CD8-positive, alpha-beta memory T cell (primary cell): Measurements from ENCODE around the gene XPNPEP2. TPM values are rescaled to one million over a fixed set of nuclear protein-coding genes. Genes with fewer than 3 reads are reported as not detected.

ENCODE experiments used
- CTCF ChIA-PET: fragments of 350-600 bp; sonication (Branson Sonifier 250); formaldehyde crosslinking; loops from one replicate; lab custom pipeline; 2021; ENCODE audit warnings: antibody characterized with exemption; lab: Charles Lee
- POLR2A ChIA-PET: fragments of 350-600 bp; sonication (Branson Sonifier 250); formaldehyde crosslinking; loops from one replicate; lab custom pipeline; 2021; ENCODE audit warnings: antibody characterized with exemption; lab: Charles Lee
- DNase-seq, 5 donors: peaks; one replicate each; pipeline versions ENCODE4 v3.0.0 to v3.0.0-alpha.2; 2020 to 2022; ENCODE audit warnings: mixed read lengths in 1 of 5
- H3K27ac ChIP-seq: one replicate; pipeline ENCODE4 v1.7.0; 2013; ENCODE audit warnings: low read depth, mild to moderate bottlenecking, low read length, moderate library complexity
- H3K27me3 ChIP-seq: 2 replicates; pipeline ENCODE4 v1.7.0; 2013; ENCODE audit warnings: low read length, mild to moderate bottlenecking; ENCODE audit not compliant: insufficient read depth, poor library complexity, severe bottlenecking
- H3K36me3 ChIP-seq: 2 replicates; pipeline ENCODE4 v1.7.0; 2013; ENCODE audit warnings: mild to moderate bottlenecking, low read length, moderate library complexity; ENCODE audit not compliant: insufficient read depth
- H3K4me1 ChIP-seq: 2 replicates; pipeline ENCODE4 v1.7.0; 2013; ENCODE audit warnings: mild to moderate bottlenecking, low read length, moderate library complexity; ENCODE audit not compliant: insufficient read depth
- H3K4me3 ChIP-seq: 2 replicates; pipeline ENCODE4 v1.7.0; 2013; ENCODE audit warnings: mild to moderate bottlenecking, low read length
- H3K9me3 ChIP-seq: 2 replicates; pipeline ENCODE4 v1.7.0; 2013; ENCODE audit warnings: mild to moderate bottlenecking, low read length
- H3K27ac Mint-ChIP-seq, 8 donors: one replicate each; pipeline ENCODE4 v1.8.0; 2020 to 2021; ENCODE audit warnings: mixed read lengths in 8 of 8, mild to moderate bottlenecking in 6 of 8, inconsistent platforms in 3 of 8, moderate library complexity in 3 of 8
- H3K27me3 Mint-ChIP-seq, 2 donors: one replicate each; pipeline ENCODE4 v1.8.0; 2020 to 2021; ENCODE audit warnings: mixed read lengths in 2 of 2, mild to moderate bottlenecking in 1 of 2, moderate library complexity in 1 of 2
- H3K36me3 Mint-ChIP-seq, 3 donors: one replicate each; pipeline ENCODE4 v1.8.0; 2020 to 2021; ENCODE audit warnings: mixed read lengths in 3 of 3, inconsistent platforms in 1 of 3, mild to moderate bottlenecking in 1 of 3
- H3K4me1 Mint-ChIP-seq, 3 donors: one replicate each; pipeline ENCODE4 v1.8.0; 2020 to 2021; ENCODE audit warnings: mixed read lengths in 3 of 3, inconsistent platforms in 1 of 3, mild to moderate bottlenecking in 1 of 3
- H3K4me3 Mint-ChIP-seq, 7 donors: one replicate each; pipeline ENCODE4 v1.8.0; 2020 to 2021; ENCODE audit warnings: mixed read lengths in 7 of 7, mild to moderate bottlenecking in 6 of 7, moderate library complexity in 4 of 7, inconsistent platforms in 2 of 7
- H3K9me3 Mint-ChIP-seq, 5 donors: one replicate each; pipeline ENCODE4 v1.8.0; 2020 to 2022; ENCODE audit warnings: mixed read lengths in 5 of 5, mild to moderate bottlenecking in 3 of 5, moderate library complexity in 2 of 5, inconsistent platforms in 1 of 5
- polyA plus RNA-seq: library from polyadenylated mRNA; unstranded; fragments of 300-500 nt; fragmentation: Illumina TruSeq; gene quantifications from one replicate; pipeline ENCODE4 v1.2.3, GENCODE V29; 2021
- total RNA-seq, 2 experiments: library from RNA; stranded (reverse); gene quantifications; one replicate each; pipeline ENCODE4 v1.2.3, GENCODE V29; 2021

XPNPEP2 gene
- total and polyA plus RNA-seq, 3 experiments from 2014 or later, result 0.28 to 1.2 (median 0.29) TPM

- Mint-ChIP-seq H3K36me3 (no peaks in the 10 kb centered on the region), H3K27me3 (peaks cover 0 to 7% of the 10 kb centered on the region in 2 donors), H3K4me1 (no peaks in the 10 kb centered on the region), H3K4me3 (no peak overlapping the region), H3K27ac (no peak overlapping the region), H3K9me3 (no peaks in the 10 kb centered on the region)
- no peak overlapping the region for H3K4me3 ChIP-seq
- ChIA-PET CTCF (no interaction called here), POLR2A (no interaction called here)
- no peaks in the 10 kb centered on the region for H3K4me1 ChIP-seq
- H3K36me3 ChIP-seq, result no peaks in the 10 kb centered on the region
- H3K27me3 ChIP-seq, result no peaks in the 10 kb centered on the region
- H3K27ac ChIP-seq, result no peak overlapping the region
- H3K9me3 ChIP-seq, result no peaks in the 10 kb centered on the region
- no peak for DNase-seq
Measured at GRCh38 chrX:129696463-129697155, 42.2 kb upstream of the XPNPEP2 start.

- Histone ChIP-seq H3K9me3 (no peaks in the 10 kb centered on the region), H3K36me3 (no peaks in the 10 kb centered on the region), H3K27me3 (no peaks in the 10 kb centered on the region), H3K27ac (no peak overlapping the region), H3K4me3 (no peak overlapping the region), H3K4me1 (no peaks in the 10 kb centered on the region)
- Mint-ChIP-seq H3K36me3 (no peaks in the 10 kb centered on the region), H3K9me3 (no peaks in the 10 kb centered on the region), H3K4me3 (no peak overlapping the region), H3K27ac (no peak overlapping the region), H3K4me1 (no peaks in the 10 kb centered on the region), H3K27me3 (peaks cover 0 to 7% of the 10 kb centered on the region in 2 donors)
- no peak for DNase-seq
- ChIA-PET CTCF (no interaction called here), POLR2A (no interaction called here)
Measured at GRCh38 chrX:129697204-129697829, 41.5 kb upstream of the XPNPEP2 start.

GRCh38 chrX:129698150-129698549 is 40.6 kb upstream of the XPNPEP2 start:
- DNase-seq, result no peak
- Mint-ChIP-seq H3K4me3 (no peak overlapping the region), H3K27me3 (peaks cover 0 to 7% of the 10 kb centered on the region in 2 donors), H3K4me1 (no peaks in the 10 kb centered on the region), H3K36me3 (no peaks in the 10 kb centered on the region), H3K9me3 (no peaks in the 10 kb centered on the region), H3K27ac (no peak overlapping the region)
- no peaks in the 10 kb centered on the region for H3K4me1 ChIP-seq
- H3K27ac ChIP-seq, result no peak overlapping the region
- ChIA-PET POLR2A (no interaction called here), CTCF (no interaction called here)
- no peak overlapping the region for H3K4me3 ChIP-seq
- no peaks in the 10 kb centered on the region for H3K36me3 ChIP-seq
- no peaks in the 10 kb centered on the region for H3K27me3 ChIP-seq
- no peaks in the 10 kb centered on the region for H3K9me3 ChIP-seq

- H3K27ac Mint-ChIP-seq, result no peak overlapping the region
- no peaks in the 10 kb centered on the region for H3K9me3 Mint-ChIP-seq
- DNase-seq, result no peak
- H3K9me3 ChIP-seq, result no peaks in the 10 kb centered on the region
- no peaks in the 10 kb centered on the region for H3K4me1 Mint-ChIP-seq
- H3K4me1 ChIP-seq, result no peaks in the 10 kb centered on the region
- POLR2A ChIA-PET, result no interaction called here
- H3K27me3 ChIP-seq, result no peaks in the 10 kb centered on the region
- no peaks in the 10 kb centered on the region for H3K36me3 ChIP-seq
- H3K27me3 Mint-ChIP-seq, result peaks cover 0 to 12% of the 10 kb centered on the region in 2 donors
- H3K4me3 ChIP-seq, result no peak overlapping the region
- no peaks in the 10 kb centered on the region for H3K36me3 Mint-ChIP-seq
- no peak overlapping the region for H3K4me3 Mint-ChIP-seq
- CTCF ChIA-PET, result no interaction called here
- H3K27ac ChIP-seq, result no peak overlapping the region
Measured at GRCh38 chrX:129700536-129700935, 38.2 kb upstream of the XPNPEP2 start.

DNA sequence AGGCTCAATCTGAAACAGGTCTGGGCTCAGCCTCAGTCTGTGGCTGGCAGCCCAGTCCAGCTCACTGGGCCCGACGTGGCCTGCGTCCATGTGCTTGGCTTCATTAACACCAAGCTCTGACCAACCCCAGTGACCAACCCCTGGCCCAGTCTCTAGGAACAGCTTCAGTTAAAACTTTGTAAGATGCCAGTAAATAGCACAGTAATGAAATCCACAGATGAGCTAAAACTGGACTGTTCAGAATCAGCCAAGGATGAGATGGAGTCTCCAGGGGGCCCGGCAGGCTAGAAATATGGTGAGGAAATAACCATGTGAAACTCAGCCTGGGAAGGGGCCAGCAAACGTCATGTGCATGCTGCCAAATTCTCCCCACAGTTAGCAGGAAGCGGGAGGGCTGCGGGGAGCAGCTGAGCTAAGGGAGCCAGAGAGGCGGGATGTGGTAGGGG is 37.1 kb upstream of the XPNPEP2 start:
- Mint-ChIP-seq H3K27me3 (peaks cover 0 to 12% of the 10 kb centered on the region in 2 donors), H3K4me1 (no peaks in the 10 kb centered on the region), H3K4me3 (no peak overlapping the region), H3K9me3 (no peaks in the 10 kb centered on the region), H3K27ac (no peak overlapping the region), H3K36me3 (no peaks in the 10 kb centered on the region)
- CTCF ChIA-PET, result no interaction called here
- POLR2A ChIA-PET, result no interaction called here
- H3K4me3 ChIP-seq, result no peak overlapping the region
- H3K9me3 ChIP-seq, result no peaks in the 10 kb centered on the region
- H3K36me3 ChIP-seq, result no peaks in the 10 kb centered on the region
- no peak for DNase-seq
- H3K27ac ChIP-seq, result no peak overlapping the region
- H3K27me3 ChIP-seq, result no peaks in the 10 kb centered on the region
- H3K4me1 ChIP-seq, result no peaks in the 10 kb centered on the region

DNA sequence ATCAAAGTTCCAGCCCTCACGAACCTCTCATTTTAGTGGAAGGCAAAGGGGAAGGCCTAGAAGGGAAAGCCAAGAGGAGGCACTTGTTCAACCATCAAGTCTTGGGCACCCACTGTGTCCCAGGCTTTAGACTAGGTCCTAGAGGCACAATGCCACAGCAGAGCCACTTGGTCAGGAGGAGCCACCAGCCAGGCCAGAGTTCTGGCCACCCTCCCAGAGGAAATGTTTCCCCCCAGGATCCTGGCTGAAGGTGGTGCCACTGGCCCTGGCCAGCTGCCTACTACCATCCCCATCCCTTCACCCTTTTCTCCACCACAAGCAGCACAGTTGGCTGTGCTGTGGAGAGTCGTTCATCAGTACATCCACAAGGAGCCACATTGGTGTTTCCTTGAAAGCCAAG is 34.3 kb upstream of the XPNPEP2 start:
- POLR2A ChIA-PET, result no interaction called here
- H3K27me3 Mint-ChIP-seq, result peaks cover 0 to 20% of the 10 kb centered on the region in 2 donors
- Histone ChIP-seq H3K36me3 (no peaks in the 10 kb centered on the region), H3K27ac (no peak overlapping the region), H3K9me3 (no peaks in the 10 kb centered on the region), H3K27me3 (no peaks in the 10 kb centered on the region), H3K4me1 (no peaks in the 10 kb centered on the region), H3K4me3 (no peak overlapping the region)
- H3K4me1 Mint-ChIP-seq, result no peaks in the 10 kb centered on the region
- no peak for DNase-seq
- no peak overlapping the region for H3K27ac Mint-ChIP-seq
- H3K36me3 Mint-ChIP-seq, result peaks cover 0 to 2% (median 0%) of the 10 kb centered on the region in 3 donors
- H3K9me3 Mint-ChIP-seq, result peaks cover 0 to 5% (median 0%) of the 10 kb centered on the region in 5 donors
- H3K4me3 Mint-ChIP-seq, result no peak overlapping the region
- CTCF ChIA-PET, result no interaction called here

GRCh38 chrX:129705377-129705925 is 33.3 kb upstream of the XPNPEP2 start:
- no peak overlapping the region for H3K4me3 Mint-ChIP-seq
- H3K4me1 Mint-ChIP-seq, result no peaks in the 10 kb centered on the region
- peaks cover 0 to 5% (median 0%) of the 10 kb centered on the region in 5 donors for H3K9me3 Mint-ChIP-seq
- ChIA-PET CTCF (no interaction called here), POLR2A (no interaction called here)
- no peak overlapping the region for H3K27ac Mint-ChIP-seq
- no peak overlapping the region for H3K27ac ChIP-seq
- no peaks in the 10 kb centered on the region for H3K36me3 ChIP-seq
- no peaks in the 10 kb centered on the region for H3K9me3 ChIP-seq
- H3K36me3 Mint-ChIP-seq, result peaks cover 0 to 2% (median 0%) of the 10 kb centered on the region in 3 donors
- H3K27me3 ChIP-seq, result no peaks in the 10 kb centered on the region
- DNase-seq, result no peak
- no peak overlapping the region for H3K4me3 ChIP-seq
- H3K4me1 ChIP-seq, result no peaks in the 10 kb centered on the region
- H3K27me3 Mint-ChIP-seq, result peaks cover 0 to 22% of the 10 kb centered on the region in 2 donors

GRCh38 chrX:129705988-129706387 is 32.8 kb upstream of the XPNPEP2 start:
- Histone ChIP-seq H3K9me3 (no peaks in the 10 kb centered on the region), H3K4me1 (no peaks in the 10 kb centered on the region), H3K27me3 (no peaks in the 10 kb centered on the region), H3K4me3 (no peak overlapping the region), H3K36me3 (no peaks in the 10 kb centered on the region), H3K27ac (no peak overlapping the region)
- Mint-ChIP-seq H3K36me3 (peaks cover 0 to 2% (median 0%) of the 10 kb centered on the region in 3 donors), H3K4me1 (no peaks in the 10 kb centered on the region), H3K4me3 (no peak overlapping the region), H3K9me3 (peaks cover 0 to 5% (median 0%) of the 10 kb centered on the region in 5 donors), H3K27ac (no peak overlapping the region), H3K27me3 (peaks cover 0 to 22% of the 10 kb centered on the region in 2 donors)
- DNase-seq, result no peak
- CTCF ChIA-PET, result no interaction called here
- POLR2A ChIA-PET, result no interaction called here
